A549 (cell line): ENCODE measurements around the gene CHPT1. TPM values are rescaled to one million over a fixed set of nuclear protein-coding genes. Genes with fewer than 3 reads are reported as not detected.
A peak's percentile ranks its signal among the peaks of the same experiment; 100 is the strongest.

Experiments
- ATAC-seq, 2 experiments: fragments of 200-7000 bp in 1 of 2; fragments of >200 bp in 1 of 2; cut with Nextera tagmentation in 1 of 2; cut with Tn5 transposase in 1 of 2; 3 replicates each; pipeline versions ENCODE4 v1.8.0 to v1.9.1; 2018 to 2020; ENCODE audit warnings: mild to moderate bottlenecking in 1 of 2, moderate library complexity in 1 of 2
- CTCF ChIA-PET: fragments of 300-600 bp; sonication (Branson Sonifier 250); formaldehyde crosslinking; extraction: SDS; loops from one replicate; lab custom pipeline; 2021; ENCODE audit warnings: antibody characterized with exemption, inconsistent platforms; lab: Yijun Ruan, JAX
- POLR2A ChIA-PET: fragments of 350-600 bp; formaldehyde crosslinking; extraction: SDS; loops from one replicate; lab custom pipeline; 2021; ENCODE audit warnings: antibody characterized with exemption, inconsistent platforms; lab: Yijun Ruan, JAX
- DNase-seq, 2 experiments: peaks; one replicate each; pipeline versions ENCODE4 v3.0.0 to v3.0.0-alpha.2; 2011 to 2016; ENCODE audit warnings: low read depth in 1 of 2, low spot score in 1 of 2
- FAIRE-seq: peaks from 2 replicates; lab custom pipeline; 2011; peaks lifted over from hg19 to GRCh38; lab: Jason Lieb, UNC
- H3K27ac ChIP-seq, 2 experiments: fragments of >200 bp; sonication (Bioruptor Twin); formaldehyde crosslinking; 3 replicates each; pipeline ENCODE4 v1.5.1; 2016 to 2017
- H3K4me1 ChIP-seq: fragments of >200 bp; sonication (Bioruptor Twin); formaldehyde crosslinking; 3 replicates; pipeline ENCODE4 v1.6.1; 2016
- H3K4me2 ChIP-seq: fragments of >200 bp; sonication (Bioruptor Twin); formaldehyde crosslinking; 3 replicates; pipeline ENCODE4 v1.6.1; 2016
- H3K4me3 ChIP-seq: fragments of >200 bp; sonication (Bioruptor Twin); formaldehyde crosslinking; 3 replicates; pipeline ENCODE4 v1.5.1; 2016
- H3K9me3 ChIP-seq: fragments of >200 bp; sonication (Bioruptor Twin); formaldehyde crosslinking; 3 replicates; pipeline ENCODE4 v1.6.1; 2016
- BHLHE40 ChIP-seq: IDR thresholded peaks from 2 replicates; pipeline ENCODE4 v1.6.1; 2012; ENCODE audit warnings: low read depth, low read length, inconsistent platforms
- CBX2 ChIP-seq: fragments of 200-600 bp; sonication (generic); IDR thresholded peaks from 2 replicates; pipeline ENCODE4 v1.6.1; 2016; ENCODE audit warnings: low read depth, mild to moderate bottlenecking, borderline replicate concordance
- CBX8 ChIP-seq: fragments of 200-600 bp; sonication (generic); IDR thresholded peaks from 2 replicates; pipeline ENCODE4 v1.6.1; 2016
- CEBPB ChIP-seq, 2 experiments: fragments of >200 bp in 1 of 2; sonication (Bioruptor Twin) in 1 of 2; formaldehyde crosslinking in 1 of 2; IDR thresholded peaks; 2 replicates each; pipeline ENCODE4 v1.6.1; 2012 to 2016
- CHD2 ChIP-seq: fragments of 150-350 bp; IDR thresholded peaks from 2 replicates; pipeline ENCODE4 v1.6.1; 2014; ENCODE audit warnings: low read length; ENCODE audit not compliant: partially characterized antibody
- CTCF ChIP-seq: fragments of >200 bp; sonication (Bioruptor Twin); formaldehyde crosslinking; IDR thresholded peaks from 3 replicates; pipeline ENCODE4 v1.5.1; 2016
- E2F6 ChIP-seq: IDR thresholded peaks from 2 replicates; pipeline ENCODE4 v1.6.1; 2012; ENCODE audit warnings: low read depth, borderline replicate concordance
- EP300 ChIP-seq, 2 experiments: fragments of >200 bp; sonication (Bioruptor Twin); formaldehyde crosslinking; IDR thresholded peaks; 2 replicates in 1 of 2; 3 replicates in 1 of 2; pipeline ENCODE4 v1.6.1; 2016 to 2017
- FOSB ChIP-seq: fragments of 250-450 bp; sonication (Bioruptor Pico); IDR thresholded peaks from 2 replicates; pipeline ENCODE4 v1.5.0; 2020; ENCODE audit warnings: mild to moderate bottlenecking, moderate library complexity
- FOXS1 ChIP-seq: fragments of 250-450 bp; sonication (Bioruptor Pico); IDR thresholded peaks from 2 replicates; pipeline ENCODE4 v1.5.0; 2020; ENCODE audit warnings: mild to moderate bottlenecking, moderate library complexity
- GATA3 ChIP-seq: IDR thresholded peaks from 2 replicates; pipeline ENCODE4 v1.6.1; 2012; ENCODE audit warnings: borderline replicate concordance
- HDAC2 ChIP-seq: fragments of 200-600 bp; sonication (generic); IDR thresholded peaks from 2 replicates; pipeline ENCODE4 v1.6.1; 2016
- HOXA7 ChIP-seq: fragments of 250-450 bp; sonication (Bioruptor Pico); IDR thresholded peaks from 2 replicates; pipeline ENCODE4 v1.5.0; 2020; ENCODE audit warnings: mild to moderate bottlenecking, moderate library complexity
- JUN ChIP-seq, 2 experiments: fragments of >200 bp; sonication (Bioruptor Twin); formaldehyde crosslinking; IDR thresholded peaks; 2 replicates in 1 of 2; 3 replicates in 1 of 2; pipeline ENCODE4 v1.6.1; 2016 to 2017
- MAFK ChIP-seq: fragments of 450-650 bp; IDR thresholded peaks from 2 replicates; pipeline ENCODE4 v1.6.1; 2014; ENCODE audit not compliant: partially characterized antibody
- MAX ChIP-seq: IDR thresholded peaks from 2 replicates; pipeline ENCODE4 v1.6.1; 2012
- NPAS2 ChIP-seq: fragments of 250-450 bp; sonication (Bioruptor Pico); IDR thresholded peaks from 2 replicates; pipeline ENCODE4 v1.8.0; 2022; ENCODE audit warnings: mild to moderate bottlenecking, moderate library complexity, borderline replicate concordance
- NR3C1 ChIP-seq: fragments of >200 bp; sonication (Bioruptor Twin); formaldehyde crosslinking; IDR thresholded peaks from 3 replicates; pipeline ENCODE4 v1.6.1; 2017
- PBX3 ChIP-seq: IDR thresholded peaks from 2 replicates; pipeline ENCODE4 v1.6.1; 2012
- PHF8 ChIP-seq: fragments of 200-600 bp; sonication (generic); IDR thresholded peaks from 2 replicates; pipeline ENCODE4 v1.6.1; 2016; ENCODE audit warnings: low read depth, mild to moderate bottlenecking, antibody characterized with exemption, moderate library complexity, borderline replicate concordance
- POLR2AphosphoS2 ChIP-seq: conservative IDR thresholded peaks from 2 replicates; pipeline ENCODE4 v1.6.1; 2012; ENCODE audit warnings: low read length, improper control_type of control experiment, inconsistent platforms
- RCOR1 ChIP-seq: fragments of 150-350 bp; IDR thresholded peaks from 2 replicates; pipeline ENCODE4 v1.6.1; 2014; ENCODE audit warnings: antibody characterized with exemption, low read length, low read depth
- ZC3H11A ChIP-seq: fragments of 450-650 bp; IDR thresholded peaks from 2 replicates; pipeline ENCODE4 v1.6.1; 2014; ENCODE audit warnings: antibody characterized with exemption, mild to moderate bottlenecking
- WGBS: methylation state at CpG from one replicate; pipeline ENCODE4 v1.1.6; 2017; ENCODE audit errors: missing lambda C conversion rate; 5-methylcytosine and 5-hydroxymethylcytosine counted together
- polyA plus RNA-seq, 4 experiments: library from polyadenylated mRNA; depleted of rRNA in 3 of 4; stranded (reverse); fragments of >200 nt; fragmentation: RNase III in 1 of 4; extraction: RNeasy Plus Mini Kit Qiagen cat#74134 plus additional on column Dnase treatment in 1 of 4; gene quantifications; 2 replicates in 3 of 4; 3 replicates in 1 of 4; pipeline ENCODE4 v1.2.3, GENCODE V29; 2011 to 2017

CHPT1 gene
- polyA plus RNA-seq, 2 of the 4 experiments (the other 2 are of a cell fraction), result 52.0 to 102 TPM

- TF ChIP-seq MAFK, result no peak
Observed at GRCh38 chr12:101694986-101695385, 2.5 kb upstream of the CHPT1 start (continued).

- CTCF ChIA-PET, result interaction anchor here (0.6 kb wide), 1 partner anchor 133 kb away, joined by 3 read pairs; no protein-coding TSS in a partner anchor
- Histone ChIP-seq H3K27ac (no peak overlapping the region), H3K9me3 (no peaks in the 10 kb centered on the region), H3K4me2 (no peak overlapping the region), H3K4me3 (no peak overlapping the region), H3K4me1 (peaks cover 20% of the 10 kb centered on the region)
- FAIRE-seq, result no peak
- POLR2A ChIA-PET, result no interaction called here
- DNase-seq, result no peak
- ATAC-seq, result no peak
- 93% methylated on average over 1 of the region's 1 CpG for WGBS
- TF ChIP-seq RCOR1 (no peak), NPAS2 (CRISPR knock-in tag) (no peak), CTCF (no peak), CBX2 (no peak), POLR2AphosphoS2 (no peak), FOSB (CRISPR knock-in tag) (no peak)
Observed at GRCh38 chr12:101695706-101696105, 1.7 kb upstream of the CHPT1 start.

GRCh38 chr12:101696251-101697196 lies 916 bp upstream of the CHPT1 start:
- CTCF ChIA-PET, result no interaction called here

GRCh38 chr12:101697930-101698799 lies 725 bp downstream of the CHPT1 start:
- peak overlapping the region; percentile 84 for H3K4me2 ChIP-seq
- POLR2A ChIA-PET, result no interaction called here
- under 1% methylated on average over 45 of the region's 67 CpGs for WGBS
- no peak for FAIRE-seq
- H3K9me3 ChIP-seq, result no peaks in the 10 kb centered on the region
- CTCF ChIA-PET, result interaction anchor here (0.8 to 0.9 kb wide), 3 partner anchors 10 to 251 kb away, joined by 3 to 4 read pairs (median 3); no protein-coding TSS in a partner anchor
- H3K4me3 ChIP-seq, result peak overlapping the region; percentile 87
- H3K27ac ChIP-seq, result peak overlapping the region; percentile 77 to 97
- DNase-seq, result peak; percentile 37 to 46
- peaks cover 20% of the 10 kb centered on the region for H3K4me1 ChIP-seq
- ATAC-seq, result peak; percentile 73 to 78
- TF ChIP-seq ZC3H11A, result no peak
- TF ChIP-seq NR3C1, result no peak
- no peak for TF ChIP-seq EP300 (IDR thresholded peaks at IDR 0.05)
- no peak for TF ChIP-seq GATA3
- no peak for TF ChIP-seq NPAS2 (CRISPR knock-in tag)
- no peak for TF ChIP-seq HOXA7 (CRISPR knock-in tag)
- TF ChIP-seq JUN (IDR thresholded peaks at IDR 0.05), result peak in 1 of 2 experiments; percentile 17; a peak in 1 of 5 replicates
- TF ChIP-seq MAX, result peak; percentile 53; the same call in 1 of the 2 replicates
- no peak for TF ChIP-seq CHD2
- TF ChIP-seq FOXS1 (CRISPR knock-in tag), result no peak
- TF ChIP-seq CBX8, result no peak
- no peak for TF ChIP-seq CBX2
- TF ChIP-seq CTCF, result no peak
- TF ChIP-seq PHF8, result peak; percentile 54; the same call in 1 of the 2 replicates
- TF ChIP-seq E2F6, result no peak
- no peak for TF ChIP-seq HDAC2
- no peak for TF ChIP-seq PBX3
- no peak for TF ChIP-seq FOSB (CRISPR knock-in tag)

More at GRCh38 chr12:101696251-101697196, 916 bp upstream of the CHPT1 start:
- Histone ChIP-seq H3K4me3 (peak overlapping the region; percentile 87), H3K9me3 (no peaks in the 10 kb centered on the region), H3K4me2 (peak overlapping the region; percentile 84), H3K4me1 (peaks cover 20% of the 10 kb centered on the region), H3K27ac (peak overlapping the region; percentile 77 to 97)
- POLR2A ChIA-PET, result interaction anchor here (0.6 kb wide), 1 partner anchor 172 kb away, joined by 7 read pairs; no protein-coding TSS in a partner anchor
- DNase-seq (peak in 1 of 2 experiments; percentile 6), ATAC-seq (peak in 1 of 2 experiments; percentile 1; a peak in 2 of 6 replicates), FAIRE-seq (no peak)
- no peak for TF ChIP-seq BHLHE40
- 0 out of 4 replicates have a peak, but pooled peaks of 1 of the 2 experiments have one; percentile 20 for TF ChIP-seq CEBPB (IDR thresholded peaks at IDR 0.05)
- 72% methylated on average over 18 of the region's 18 CpGs for WGBS
